HEK293 (cell line): ENCODE results near the gene DENND4B.

ENCODE experiments used
- SALL2 ChIP-seq: fragments of 450-650 bp; formaldehyde crosslinking; IDR thresholded peaks from 2 replicates; pipeline ENCODE4 v1.5.0; 2017; ENCODE audit warnings: missing biosample characterization, mild to moderate bottlenecking, missing genetic modification characterization, borderline replicate concordance
- ZNF19 ChIP-seq: fragments of 450-650 bp; formaldehyde crosslinking; IDR thresholded peaks from 2 replicates; pipeline ENCODE4; 2016; ENCODE audit warnings: missing biosample characterization, missing genetic modification characterization, low read depth
- ZNF510 ChIP-seq: fragments of 450-650 bp; formaldehyde crosslinking; IDR thresholded peaks from 2 replicates; pipeline ENCODE4 v1.5.1; 2018; ENCODE audit warnings: mild to moderate bottlenecking, missing genetic modification characterization, missing biosample characterization; ENCODE audit not compliant: insufficient replicate concordance
- ZNF571 ChIP-seq: fragments of 450-650 bp; formaldehyde crosslinking; IDR thresholded peaks from 2 replicates; pipeline ENCODE4 v1.5.0; 2017; ENCODE audit warnings: missing biosample characterization, missing genetic modification characterization
- ZNF777 ChIP-seq: fragments of 450-650 bp; formaldehyde crosslinking; IDR thresholded peaks from 2 replicates; pipeline ENCODE4 v1.5.1; 2017; ENCODE audit warnings: missing biosample characterization, missing genetic modification characterization, borderline replicate concordance
- ZSCAN23 ChIP-seq: fragments of 450-650 bp; formaldehyde crosslinking; IDR thresholded peaks from 2 replicates; pipeline ENCODE4 v1.5.1; 2016; ENCODE audit warnings: missing biosample characterization, missing genetic modification characterization
- TF ChIP-seq, protein P1 (sequence below): fragments of 450-650 bp; formaldehyde crosslinking; IDR thresholded peaks from 2 replicates; pipeline ENCODE4 v1.5.1; 2016; ENCODE audit warnings: missing biosample characterization, missing genetic modification characterization
- TF ChIP-seq, protein P2 (sequence below): fragments of 450-650 bp; formaldehyde crosslinking; IDR thresholded peaks from 2 replicates; pipeline ENCODE4 v1.5.1; 2016; ENCODE audit warnings: missing biosample characterization, missing genetic modification characterization, borderline replicate concordance
- TF ChIP-seq, protein P3 (sequence below): fragments of 450-650 bp; formaldehyde crosslinking; IDR thresholded peaks from 2 replicates; pipeline ENCODE4 v1.5.1; 2016; ENCODE audit warnings: missing biosample characterization, missing genetic modification characterization
- TF ChIP-seq, protein P4 (sequence below): IDR thresholded peaks from 2 replicates; pipeline ENCODE4 v1.6.1; 2011; ENCODE audit warnings: mild to moderate bottlenecking, low read depth, low read length, borderline replicate concordance
- TF ChIP-seq, protein P5 (sequence below): fragments of 450-650 bp; formaldehyde crosslinking; IDR thresholded peaks from 2 replicates; pipeline ENCODE4 v1.5.1; 2016; ENCODE audit warnings: missing biosample characterization, missing genetic modification characterization
- TF ChIP-seq, protein P6 (sequence below): fragments of 450-650 bp; formaldehyde crosslinking; IDR thresholded peaks from 2 replicates; pipeline ENCODE4 v1.5.1; 2016; ENCODE audit warnings: missing biosample characterization, missing genetic modification characterization
- TF ChIP-seq, protein P7 (sequence below): fragments of 450-650 bp; formaldehyde crosslinking; IDR thresholded peaks from 2 replicates; pipeline ENCODE4 v1.5.1; 2016; ENCODE audit warnings: missing biosample characterization, missing genetic modification characterization, borderline replicate concordance

DNA sequence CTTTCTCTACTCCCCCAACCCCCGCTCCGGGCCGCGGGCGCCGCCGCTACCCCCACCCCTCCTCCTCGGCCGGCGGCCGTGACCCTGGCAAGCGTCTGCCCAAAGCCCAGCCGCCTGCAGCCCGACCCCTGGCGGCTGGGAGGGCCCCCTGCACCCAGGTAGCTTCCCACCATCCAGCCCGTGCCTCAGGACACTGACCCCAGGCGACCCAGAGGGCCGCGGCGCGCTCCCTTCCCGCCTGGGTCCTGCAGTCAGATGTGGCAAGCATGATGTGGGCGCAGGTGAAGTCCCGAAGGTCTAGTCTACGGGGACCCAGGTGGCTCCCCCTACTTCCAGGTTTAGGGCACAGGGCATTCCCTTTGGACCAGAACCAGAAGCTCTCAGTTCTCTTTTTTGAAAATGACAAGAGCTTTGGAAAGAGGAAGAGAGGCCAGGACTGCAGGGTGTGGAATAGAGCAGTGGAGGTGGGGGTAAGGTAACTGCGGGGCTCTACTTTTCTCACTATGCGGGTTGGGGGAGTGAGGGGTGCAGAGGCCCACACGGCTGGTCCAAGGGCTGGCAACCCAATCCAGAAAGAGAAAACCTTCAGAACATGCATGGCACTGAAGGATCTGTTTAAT, at the start of gene DENND4B:
- TF ChIP-seq, protein P1, sequence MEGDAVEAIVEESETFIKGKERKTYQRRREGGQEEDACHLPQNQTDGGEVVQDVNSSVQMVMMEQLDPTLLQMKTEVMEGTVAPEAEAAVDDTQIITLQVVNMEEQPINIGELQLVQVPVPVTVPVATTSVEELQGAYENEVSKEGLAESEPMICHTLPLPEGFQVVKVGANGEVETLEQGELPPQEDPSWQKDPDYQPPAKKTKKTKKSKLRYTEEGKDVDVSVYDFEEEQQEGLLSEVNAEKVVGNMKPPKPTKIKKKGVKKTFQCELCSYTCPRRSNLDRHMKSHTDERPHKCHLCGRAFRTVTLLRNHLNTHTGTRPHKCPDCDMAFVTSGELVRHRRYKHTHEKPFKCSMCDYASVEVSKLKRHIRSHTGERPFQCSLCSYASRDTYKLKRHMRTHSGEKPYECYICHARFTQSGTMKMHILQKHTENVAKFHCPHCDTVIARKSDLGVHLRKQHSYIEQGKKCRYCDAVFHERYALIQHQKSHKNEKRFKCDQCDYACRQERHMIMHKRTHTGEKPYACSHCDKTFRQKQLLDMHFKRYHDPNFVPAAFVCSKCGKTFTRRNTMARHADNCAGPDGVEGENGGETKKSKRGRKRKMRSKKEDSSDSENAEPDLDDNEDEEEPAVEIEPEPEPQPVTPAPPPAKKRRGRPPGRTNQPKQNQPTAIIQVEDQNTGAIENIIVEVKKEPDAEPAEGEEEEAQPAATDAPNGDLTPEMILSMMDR (tag by site-specific recombination) = peak; percentile 92
- TF ChIP-seq, protein P2, sequence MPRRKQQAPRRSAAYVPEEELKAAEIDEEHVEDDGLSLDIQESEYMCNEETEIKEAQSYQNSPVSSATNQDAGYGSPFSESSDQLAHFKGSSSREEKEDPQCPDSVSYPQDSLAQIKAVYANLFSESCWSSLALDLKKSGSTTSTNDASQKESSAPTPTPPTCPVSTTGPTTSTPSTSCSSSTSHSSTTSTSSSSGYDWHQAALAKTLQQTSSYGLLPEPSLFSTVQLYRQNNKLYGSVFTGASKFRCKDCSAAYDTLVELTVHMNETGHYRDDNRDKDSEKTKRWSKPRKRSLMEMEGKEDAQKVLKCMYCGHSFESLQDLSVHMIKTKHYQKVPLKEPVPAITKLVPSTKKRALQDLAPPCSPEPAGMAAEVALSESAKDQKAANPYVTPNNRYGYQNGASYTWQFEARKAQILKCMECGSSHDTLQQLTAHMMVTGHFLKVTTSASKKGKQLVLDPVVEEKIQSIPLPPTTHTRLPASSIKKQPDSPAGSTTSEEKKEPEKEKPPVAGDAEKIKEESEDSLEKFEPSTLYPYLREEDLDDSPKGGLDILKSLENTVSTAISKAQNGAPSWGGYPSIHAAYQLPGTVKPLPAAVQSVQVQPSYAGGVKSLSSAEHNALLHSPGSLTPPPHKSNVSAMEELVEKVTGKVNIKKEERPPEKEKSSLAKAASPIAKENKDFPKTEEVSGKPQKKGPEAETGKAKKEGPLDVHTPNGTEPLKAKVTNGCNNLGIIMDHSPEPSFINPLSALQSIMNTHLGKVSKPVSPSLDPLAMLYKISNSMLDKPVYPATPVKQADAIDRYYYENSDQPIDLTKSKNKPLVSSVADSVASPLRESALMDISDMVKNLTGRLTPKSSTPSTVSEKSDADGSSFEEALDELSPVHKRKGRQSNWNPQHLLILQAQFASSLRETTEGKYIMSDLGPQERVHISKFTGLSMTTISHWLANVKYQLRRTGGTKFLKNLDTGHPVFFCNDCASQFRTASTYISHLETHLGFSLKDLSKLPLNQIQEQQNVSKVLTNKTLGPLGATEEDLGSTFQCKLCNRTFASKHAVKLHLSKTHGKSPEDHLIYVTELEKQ (tag by site-specific recombination) = no peak
- TF ChIP-seq, protein P3, sequence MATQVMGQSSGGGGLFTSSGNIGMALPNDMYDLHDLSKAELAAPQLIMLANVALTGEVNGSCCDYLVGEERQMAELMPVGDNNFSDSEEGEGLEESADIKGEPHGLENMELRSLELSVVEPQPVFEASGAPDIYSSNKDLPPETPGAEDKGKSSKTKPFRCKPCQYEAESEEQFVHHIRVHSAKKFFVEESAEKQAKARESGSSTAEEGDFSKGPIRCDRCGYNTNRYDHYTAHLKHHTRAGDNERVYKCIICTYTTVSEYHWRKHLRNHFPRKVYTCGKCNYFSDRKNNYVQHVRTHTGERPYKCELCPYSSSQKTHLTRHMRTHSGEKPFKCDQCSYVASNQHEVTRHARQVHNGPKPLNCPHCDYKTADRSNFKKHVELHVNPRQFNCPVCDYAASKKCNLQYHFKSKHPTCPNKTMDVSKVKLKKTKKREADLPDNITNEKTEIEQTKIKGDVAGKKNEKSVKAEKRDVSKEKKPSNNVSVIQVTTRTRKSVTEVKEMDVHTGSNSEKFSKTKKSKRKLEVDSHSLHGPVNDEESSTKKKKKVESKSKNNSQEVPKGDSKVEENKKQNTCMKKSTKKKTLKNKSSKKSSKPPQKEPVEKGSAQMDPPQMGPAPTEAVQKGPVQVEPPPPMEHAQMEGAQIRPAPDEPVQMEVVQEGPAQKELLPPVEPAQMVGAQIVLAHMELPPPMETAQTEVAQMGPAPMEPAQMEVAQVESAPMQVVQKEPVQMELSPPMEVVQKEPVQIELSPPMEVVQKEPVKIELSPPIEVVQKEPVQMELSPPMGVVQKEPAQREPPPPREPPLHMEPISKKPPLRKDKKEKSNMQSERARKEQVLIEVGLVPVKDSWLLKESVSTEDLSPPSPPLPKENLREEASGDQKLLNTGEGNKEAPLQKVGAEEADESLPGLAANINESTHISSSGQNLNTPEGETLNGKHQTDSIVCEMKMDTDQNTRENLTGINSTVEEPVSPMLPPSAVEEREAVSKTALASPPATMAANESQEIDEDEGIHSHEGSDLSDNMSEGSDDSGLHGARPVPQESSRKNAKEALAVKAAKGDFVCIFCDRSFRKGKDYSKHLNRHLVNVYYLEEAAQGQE (tag by site-specific recombination) = no peak
- no peak for TF ChIP-seq ZNF571 (tag by site-specific recombination)
- TF ChIP-seq, protein P4, sequence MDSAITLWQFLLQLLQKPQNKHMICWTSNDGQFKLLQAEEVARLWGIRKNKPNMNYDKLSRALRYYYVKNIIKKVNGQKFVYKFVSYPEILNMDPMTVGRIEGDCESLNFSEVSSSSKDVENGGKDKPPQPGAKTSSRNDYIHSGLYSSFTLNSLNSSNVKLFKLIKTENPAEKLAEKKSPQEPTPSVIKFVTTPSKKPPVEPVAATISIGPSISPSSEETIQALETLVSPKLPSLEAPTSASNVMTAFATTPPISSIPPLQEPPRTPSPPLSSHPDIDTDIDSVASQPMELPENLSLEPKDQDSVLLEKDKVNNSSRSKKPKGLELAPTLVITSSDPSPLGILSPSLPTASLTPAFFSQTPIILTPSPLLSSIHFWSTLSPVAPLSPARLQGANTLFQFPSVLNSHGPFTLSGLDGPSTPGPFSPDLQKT = no peak
- no peak for TF ChIP-seq SALL2 (tag by site-specific recombination)
- TF ChIP-seq, protein P5, sequence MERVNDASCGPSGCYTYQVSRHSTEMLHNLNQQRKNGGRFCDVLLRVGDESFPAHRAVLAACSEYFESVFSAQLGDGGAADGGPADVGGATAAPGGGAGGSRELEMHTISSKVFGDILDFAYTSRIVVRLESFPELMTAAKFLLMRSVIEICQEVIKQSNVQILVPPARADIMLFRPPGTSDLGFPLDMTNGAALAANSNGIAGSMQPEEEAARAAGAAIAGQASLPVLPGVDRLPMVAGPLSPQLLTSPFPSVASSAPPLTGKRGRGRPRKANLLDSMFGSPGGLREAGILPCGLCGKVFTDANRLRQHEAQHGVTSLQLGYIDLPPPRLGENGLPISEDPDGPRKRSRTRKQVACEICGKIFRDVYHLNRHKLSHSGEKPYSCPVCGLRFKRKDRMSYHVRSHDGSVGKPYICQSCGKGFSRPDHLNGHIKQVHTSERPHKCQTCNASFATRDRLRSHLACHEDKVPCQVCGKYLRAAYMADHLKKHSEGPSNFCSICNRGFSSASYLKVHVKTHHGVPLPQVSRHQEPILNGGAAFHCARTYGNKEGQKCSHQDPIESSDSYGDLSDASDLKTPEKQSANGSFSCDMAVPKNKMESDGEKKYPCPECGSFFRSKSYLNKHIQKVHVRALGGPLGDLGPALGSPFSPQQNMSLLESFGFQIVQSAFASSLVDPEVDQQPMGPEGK = peak; percentile 60; the same call in 1 of the 2 replicates
- TF ChIP-seq, protein P6, sequence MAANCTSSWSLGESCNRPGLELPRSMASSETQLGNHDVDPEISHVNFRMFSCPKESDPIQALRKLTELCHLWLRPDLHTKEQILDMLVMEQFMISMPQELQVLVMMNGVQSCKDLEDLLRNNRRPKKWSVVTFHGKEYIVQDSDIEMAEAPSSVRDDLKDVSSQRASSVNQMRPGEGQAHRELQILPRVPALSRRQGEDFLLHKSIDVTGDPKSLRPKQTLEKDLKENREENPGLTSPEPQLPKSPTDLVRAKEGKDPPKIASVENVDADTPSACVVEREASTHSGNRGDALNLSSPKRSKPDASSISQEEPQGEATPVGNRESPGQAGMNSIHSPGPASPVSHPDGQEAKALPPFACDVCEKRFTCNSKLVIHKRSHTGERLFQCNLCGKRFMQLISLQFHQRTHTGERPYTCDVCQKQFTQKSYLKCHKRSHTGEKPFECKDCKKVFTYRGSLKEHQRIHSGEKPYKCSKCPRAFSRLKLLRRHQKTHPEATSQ = no peak
- TF ChIP-seq, protein P7, sequence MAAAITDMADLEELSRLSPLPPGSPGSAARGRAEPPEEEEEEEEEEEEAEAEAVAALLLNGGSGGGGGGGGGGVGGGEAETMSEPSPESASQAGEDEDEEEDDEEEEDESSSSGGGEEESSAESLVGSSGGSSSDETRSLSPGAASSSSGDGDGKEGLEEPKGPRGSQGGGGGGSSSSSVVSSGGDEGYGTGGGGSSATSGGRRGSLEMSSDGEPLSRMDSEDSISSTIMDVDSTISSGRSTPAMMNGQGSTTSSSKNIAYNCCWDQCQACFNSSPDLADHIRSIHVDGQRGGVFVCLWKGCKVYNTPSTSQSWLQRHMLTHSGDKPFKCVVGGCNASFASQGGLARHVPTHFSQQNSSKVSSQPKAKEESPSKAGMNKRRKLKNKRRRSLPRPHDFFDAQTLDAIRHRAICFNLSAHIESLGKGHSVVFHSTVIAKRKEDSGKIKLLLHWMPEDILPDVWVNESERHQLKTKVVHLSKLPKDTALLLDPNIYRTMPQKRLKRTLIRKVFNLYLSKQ (tag by site-specific recombination) = no peak
- no peak for TF ChIP-seq ZNF777 (tag by site-specific recombination)
- TF ChIP-seq ZNF19 (tag by site-specific recombination) = no peak
- TF ChIP-seq ZSCAN23 (tag by site-specific recombination) = no peak
- no peak for TF ChIP-seq ZNF510 (tag by site-specific recombination)
